Testis (tissue), 2 donors: Measurements from ENCODE around the gene MADCAM1.

Source experiments
- POLR2A ChIP-seq: fragments of 450-650 bp; IDR thresholded peaks from one replicate; pipeline ENCODE4 v1.6.1; 2017; ENCODE audit warnings: antibody characterized with exemption, mild to moderate bottlenecking, moderate library complexity
- TF ChIP-seq, protein P1 (sequence below), 3 experiments: fragments of 450-650 bp in 2 of 3; fragments of 200-600 bp in 1 of 3; sonication (generic) in 1 of 3; IDR thresholded peaks; one replicate each; pipeline ENCODE4 v1.5.1; 2016 to 2019; ENCODE audit warnings: antibody characterized with exemption in 3 of 3, mild to moderate bottlenecking in 2 of 3, moderate library complexity in 1 of 3

- TF ChIP-seq, protein P1, sequence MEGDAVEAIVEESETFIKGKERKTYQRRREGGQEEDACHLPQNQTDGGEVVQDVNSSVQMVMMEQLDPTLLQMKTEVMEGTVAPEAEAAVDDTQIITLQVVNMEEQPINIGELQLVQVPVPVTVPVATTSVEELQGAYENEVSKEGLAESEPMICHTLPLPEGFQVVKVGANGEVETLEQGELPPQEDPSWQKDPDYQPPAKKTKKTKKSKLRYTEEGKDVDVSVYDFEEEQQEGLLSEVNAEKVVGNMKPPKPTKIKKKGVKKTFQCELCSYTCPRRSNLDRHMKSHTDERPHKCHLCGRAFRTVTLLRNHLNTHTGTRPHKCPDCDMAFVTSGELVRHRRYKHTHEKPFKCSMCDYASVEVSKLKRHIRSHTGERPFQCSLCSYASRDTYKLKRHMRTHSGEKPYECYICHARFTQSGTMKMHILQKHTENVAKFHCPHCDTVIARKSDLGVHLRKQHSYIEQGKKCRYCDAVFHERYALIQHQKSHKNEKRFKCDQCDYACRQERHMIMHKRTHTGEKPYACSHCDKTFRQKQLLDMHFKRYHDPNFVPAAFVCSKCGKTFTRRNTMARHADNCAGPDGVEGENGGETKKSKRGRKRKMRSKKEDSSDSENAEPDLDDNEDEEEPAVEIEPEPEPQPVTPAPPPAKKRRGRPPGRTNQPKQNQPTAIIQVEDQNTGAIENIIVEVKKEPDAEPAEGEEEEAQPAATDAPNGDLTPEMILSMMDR (IDR thresholded peaks at IDR 0.05), result no peak
- TF ChIP-seq POLR2A, result no peak
Measured at GRCh38 chr19:496112-496665, at the start of gene MADCAM1.
